Neutrophil (primary cell): ENCODE results near the gene ZBED4.

Experiments used
- H3K27ac ChIP-seq: fragments of 200-600 bp; sonication (generic); 2 replicates; pipeline ENCODE4 v1.5.1; 2016; ENCODE audit warnings: mild to moderate bottlenecking, moderate library complexity
- H3K27me3 ChIP-seq: fragments of 200-600 bp; sonication (generic); 2 replicates; pipeline ENCODE4 v1.6.0; 2016; ENCODE audit warnings: mild to moderate bottlenecking
- H3K36me3 ChIP-seq: fragments of 200-600 bp; sonication (generic); 2 replicates; pipeline ENCODE4 v1.5.1; 2017
- H3K4me1 ChIP-seq, 2 experiments: fragments of 200-600 bp in 1 of 2; sonication (generic) in 1 of 2; 1 replicate in 1 of 2; 2 replicates in 1 of 2; pipeline versions ENCODE4 v1.5.1 to v1.6.1; 2013 to 2016; ENCODE audit warnings: low read depth in 1 of 2, low read length in 1 of 2, mild to moderate bottlenecking in 1 of 2, moderate library complexity in 1 of 2; ENCODE audit not compliant: control insufficient read depth in 1 of 2, insufficient read depth in 1 of 2
- H3K4me3 ChIP-seq, 2 experiments: fragments of 200-600 bp in 1 of 2; sonication (generic) in 1 of 2; 1 replicate in 1 of 2; 2 replicates in 1 of 2; pipeline ENCODE4 v1.5.1; 2013 to 2016; ENCODE audit warnings: low read depth in 1 of 2, low read length in 1 of 2, mild to moderate bottlenecking in 1 of 2, moderate library complexity in 1 of 2
- H3K9me3 ChIP-seq: fragments of 200-600 bp; sonication (generic); 2 replicates; pipeline ENCODE4 v1.5.1; 2016
- TF ChIP-seq, protein P1 (sequence below): fragments of 200-600 bp; sonication (generic); IDR thresholded peaks from 2 replicates; pipeline ENCODE4 v1.5.1; 2016; ENCODE audit warnings: antibody characterized with exemption

ZBED4 gene

DNA sequence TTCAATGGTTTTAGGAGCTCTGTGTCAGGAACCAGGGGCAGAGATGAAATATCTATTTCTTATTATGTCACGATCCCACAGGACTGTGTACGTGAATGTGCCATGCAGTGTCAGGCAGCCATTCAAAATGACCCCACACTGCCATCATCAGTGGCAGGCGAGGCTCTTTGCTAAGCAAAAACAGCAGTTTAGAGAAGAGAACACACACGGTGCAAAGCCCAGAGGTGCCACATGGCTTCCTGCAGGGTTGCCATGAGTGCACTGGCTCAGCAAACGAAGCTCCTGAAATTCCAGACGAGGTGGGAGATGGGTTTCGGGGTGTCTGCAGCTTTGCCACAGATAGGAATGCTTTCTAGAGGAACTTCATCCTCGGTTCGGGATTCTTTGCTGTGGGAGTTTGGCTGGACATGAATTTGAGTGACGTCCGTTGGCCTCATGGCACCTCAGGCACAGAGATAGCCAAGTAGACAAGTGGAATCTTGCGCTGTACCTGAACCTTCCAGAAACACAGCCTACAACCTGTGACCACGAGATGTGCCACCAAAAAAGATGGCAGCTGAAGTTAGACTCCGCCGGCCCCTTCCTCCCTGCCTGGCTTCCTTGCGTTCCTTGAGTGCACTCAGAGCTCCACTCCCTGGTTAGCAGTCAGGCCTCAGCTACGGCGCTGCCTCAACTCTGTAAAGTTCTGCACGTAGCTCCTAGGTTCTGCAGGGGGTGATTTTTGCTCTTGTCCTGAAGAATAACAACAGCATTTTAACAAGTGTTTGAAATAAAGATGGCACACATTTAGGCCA, 7.8 kb upstream of the ZBED4 start:
- TF ChIP-seq, protein P1, sequence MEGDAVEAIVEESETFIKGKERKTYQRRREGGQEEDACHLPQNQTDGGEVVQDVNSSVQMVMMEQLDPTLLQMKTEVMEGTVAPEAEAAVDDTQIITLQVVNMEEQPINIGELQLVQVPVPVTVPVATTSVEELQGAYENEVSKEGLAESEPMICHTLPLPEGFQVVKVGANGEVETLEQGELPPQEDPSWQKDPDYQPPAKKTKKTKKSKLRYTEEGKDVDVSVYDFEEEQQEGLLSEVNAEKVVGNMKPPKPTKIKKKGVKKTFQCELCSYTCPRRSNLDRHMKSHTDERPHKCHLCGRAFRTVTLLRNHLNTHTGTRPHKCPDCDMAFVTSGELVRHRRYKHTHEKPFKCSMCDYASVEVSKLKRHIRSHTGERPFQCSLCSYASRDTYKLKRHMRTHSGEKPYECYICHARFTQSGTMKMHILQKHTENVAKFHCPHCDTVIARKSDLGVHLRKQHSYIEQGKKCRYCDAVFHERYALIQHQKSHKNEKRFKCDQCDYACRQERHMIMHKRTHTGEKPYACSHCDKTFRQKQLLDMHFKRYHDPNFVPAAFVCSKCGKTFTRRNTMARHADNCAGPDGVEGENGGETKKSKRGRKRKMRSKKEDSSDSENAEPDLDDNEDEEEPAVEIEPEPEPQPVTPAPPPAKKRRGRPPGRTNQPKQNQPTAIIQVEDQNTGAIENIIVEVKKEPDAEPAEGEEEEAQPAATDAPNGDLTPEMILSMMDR: no peak
- H3K4me1 ChIP-seq: peaks cover 11 to 19% of the 10 kb centered on the region in 2 experiments
- no peak overlapping the region for H3K4me3 ChIP-seq
- no peak overlapping the region for H3K27ac ChIP-seq
- H3K9me3 ChIP-seq: no peaks in the 10 kb centered on the region
- H3K27me3 ChIP-seq: peaks cover 4% of the 10 kb centered on the region
- no peaks in the 10 kb centered on the region for H3K36me3 ChIP-seq

DNA sequence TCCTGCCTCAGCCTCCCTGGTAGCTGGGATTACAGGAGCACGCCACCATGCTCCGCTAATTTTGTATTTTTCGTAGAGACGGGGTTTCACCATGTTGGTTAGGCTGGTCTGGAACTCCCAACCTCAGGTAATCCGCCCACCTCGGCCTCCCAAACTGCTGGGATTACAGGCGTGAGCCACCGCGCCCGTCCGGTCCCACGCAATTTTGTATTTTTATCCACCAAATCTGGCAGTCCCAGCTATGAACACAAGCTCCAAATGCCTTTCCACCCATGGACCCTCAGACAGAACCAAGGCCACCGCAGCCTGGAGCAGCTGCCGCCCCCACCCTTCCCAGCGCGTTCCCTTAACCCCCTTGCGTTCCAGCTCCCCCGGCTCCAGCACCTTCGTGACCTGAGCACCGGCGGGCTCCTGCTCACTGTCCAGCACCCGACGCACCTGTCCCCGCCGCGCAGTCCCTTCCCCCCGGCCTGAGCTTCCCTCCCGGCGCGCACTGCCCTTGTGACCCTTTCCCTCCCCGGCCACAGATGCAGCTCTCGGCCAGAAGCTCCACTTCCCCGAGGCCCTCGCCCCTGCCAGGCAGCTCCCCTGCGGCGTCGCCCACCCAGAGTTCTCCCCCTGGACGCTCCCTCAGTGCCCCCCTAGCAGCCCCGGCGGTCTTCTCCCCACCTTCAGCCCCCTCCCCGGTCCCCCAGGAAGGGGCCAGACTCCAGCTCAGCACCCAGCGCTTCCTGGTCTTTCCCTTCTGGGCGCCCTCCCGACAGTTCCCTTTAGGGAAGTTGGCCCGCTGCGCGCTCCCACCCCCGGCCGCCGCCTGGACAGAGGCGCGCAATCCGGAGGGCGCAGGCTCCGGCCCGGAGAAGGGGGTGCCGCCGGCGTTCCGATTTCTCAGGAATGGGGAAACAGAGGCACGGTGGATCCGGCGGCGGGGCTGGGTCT, 5.6 kb upstream of the ZBED4 start:
- TF ChIP-seq, protein P1: no peak
- no peaks in the 10 kb centered on the region for H3K9me3 ChIP-seq
- H3K4me3 ChIP-seq: peak overlapping the region; percentile 72 to 85
- peaks cover 22 to 27% of the 10 kb centered on the region in 2 experiments for H3K4me1 ChIP-seq
- no peaks in the 10 kb centered on the region for H3K36me3 ChIP-seq
- peak overlapping the region; percentile 52 for H3K27ac ChIP-seq
- peaks cover 4% of the 10 kb centered on the region for H3K27me3 ChIP-seq

DNA sequence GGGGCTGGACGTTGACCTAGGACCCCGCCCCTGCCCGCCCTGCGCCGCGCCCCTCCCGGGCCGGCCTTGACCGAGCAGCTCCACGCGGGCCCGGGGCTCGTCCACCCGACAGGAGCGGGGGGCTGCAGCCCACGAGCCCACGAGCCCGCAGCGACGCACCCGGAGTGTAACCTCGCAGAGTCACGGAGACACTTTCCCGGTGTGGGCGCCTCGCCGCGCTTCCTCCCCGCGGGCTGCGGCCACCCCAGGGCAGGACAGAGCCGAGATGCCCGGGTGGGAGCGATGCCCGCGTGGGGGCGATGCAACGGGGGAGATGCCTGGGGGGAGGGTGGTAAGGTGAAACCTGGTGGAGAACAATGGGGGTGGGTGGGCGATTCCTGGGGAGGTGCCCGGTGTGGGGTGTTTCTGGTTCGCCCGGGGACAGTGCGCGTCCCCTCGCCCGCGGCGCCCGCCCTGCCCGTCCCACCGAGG, 4.9 kb upstream of the ZBED4 start:
- Histone ChIP-seq H3K27me3 (peaks cover 4% of the 10 kb centered on the region), H3K36me3 (no peaks in the 10 kb centered on the region), H3K4me3 (peak overlapping the region; percentile 72 to 85), H3K9me3 (no peaks in the 10 kb centered on the region), H3K4me1 (peaks cover 23 to 30% of the 10 kb centered on the region in 2 experiments), H3K27ac (peak overlapping the region; percentile 52)
- TF ChIP-seq, protein P1: no peak

DNA sequence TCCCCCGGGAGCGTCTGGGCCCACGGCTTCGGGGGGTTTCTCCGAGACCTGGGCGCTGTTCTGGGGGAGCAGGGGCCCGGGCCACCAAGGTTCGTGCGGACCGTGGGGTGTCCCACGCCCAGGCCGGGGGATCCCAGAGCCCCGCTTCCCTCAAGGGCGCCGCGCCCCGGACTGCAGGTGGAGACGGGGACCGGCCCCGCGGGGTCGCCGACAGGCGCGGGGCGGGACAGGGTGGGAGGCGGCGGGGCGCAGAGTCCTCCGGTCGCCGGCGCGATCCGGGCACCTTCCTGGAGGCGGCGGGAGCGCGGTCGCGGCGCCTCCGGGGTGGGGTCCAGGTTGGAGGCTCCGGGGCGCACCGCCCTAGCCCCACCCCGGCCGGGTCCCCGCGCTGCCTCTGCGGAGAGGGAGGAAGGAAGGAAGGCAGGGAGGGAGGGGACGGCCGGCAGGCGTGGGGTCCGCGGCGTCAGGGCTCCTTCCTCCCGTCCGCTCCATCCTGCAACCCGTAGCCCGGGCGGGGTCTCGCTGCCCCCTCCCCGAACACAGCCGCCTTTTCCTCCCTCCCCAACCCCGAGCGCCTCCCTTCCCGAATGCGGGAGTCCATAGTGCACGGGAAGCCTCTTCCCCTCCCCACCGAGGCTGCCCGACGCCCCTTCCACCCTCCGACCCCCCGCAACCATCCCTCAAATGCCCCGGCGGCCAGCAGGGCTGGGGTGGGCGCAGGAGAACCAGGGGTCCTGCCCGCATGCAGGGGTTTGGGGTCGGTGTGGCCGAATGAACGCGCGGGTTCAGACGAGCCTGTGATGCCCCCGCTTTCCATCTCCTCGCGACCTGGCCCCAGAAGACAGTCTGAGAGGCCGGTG, 4.3 kb upstream of the ZBED4 start:
- H3K36me3 ChIP-seq: no peaks in the 10 kb centered on the region
- H3K27ac ChIP-seq: peak overlapping the region; percentile 52
- peaks cover 26 to 33% of the 10 kb centered on the region in 2 experiments for H3K4me1 ChIP-seq
- peaks cover 4% of the 10 kb centered on the region for H3K27me3 ChIP-seq
- no peaks in the 10 kb centered on the region for H3K9me3 ChIP-seq
- TF ChIP-seq, protein P1: no peak
- H3K4me3 ChIP-seq: peak overlapping the region; percentile 72 to 85
